K562 (cell line): ENCODE measurements around the gene GRIK5. TPM values are rescaled to one million over a fixed set of nuclear protein-coding genes. Genes with fewer than 3 reads are reported as not detected.

Experiments
- BHLHE40 ChIP-seq: IDR thresholded peaks from 2 replicates; pipeline ENCODE4 v1.6.1; 2011; ENCODE audit warnings: low read length, improper control_type of control experiment
- CBFA2T3 ChIP-seq: fragments of 450-650 bp; IDR thresholded peaks from 2 replicates; pipeline ENCODE4 v1.6.1; 2017
- MITF ChIP-seq: IDR thresholded peaks from 2 replicates; pipeline ENCODE4 v1.6.1; 2014; ENCODE audit warnings: antibody characterized with exemption
- VEZF1 ChIP-seq: fragments of 200-800 bp; sonication (Bioruptor generic); IDR thresholded peaks from 2 replicates; pipeline ENCODE4 v1.6.1; 2017; ENCODE audit warnings: missing genetic modification characterization, missing compliant biosample characterization
- ZBTB11 ChIP-seq, 3 experiments: fragments of 200-800 bp in 1 of 3; fragments of 250-450 bp in 1 of 3; fragments of 450-650 bp in 1 of 3; sonication (Bioruptor Pico) in 1 of 3; sonication (Bioruptor generic) in 1 of 3; formaldehyde crosslinking in 1 of 3; IDR thresholded peaks; 2 replicates each; pipeline versions ENCODE4 v1.6.1 to v1.8.0; 2016 to 2022; ENCODE audit warnings: mild to moderate bottlenecking in 2 of 3, missing genetic modification characterization in 2 of 3, missing compliant biosample characterization in 1 of 3, moderate library complexity in 1 of 3
- ZNF23 ChIP-seq: fragments of 250-450 bp; sonication (Bioruptor Pico); IDR thresholded peaks from 2 replicates; pipeline ENCODE4 v1.4.0; 2020; ENCODE audit warnings: mild to moderate bottlenecking
- ZNF592 ChIP-seq: fragments of 450-650 bp; IDR thresholded peaks from 2 replicates; pipeline ENCODE4 v1.6.1; 2017; ENCODE audit warnings: antibody characterized with exemption, mild to moderate bottlenecking
- ZNF696 ChIP-seq: fragments of 250-450 bp; sonication (Bioruptor Pico); conservative IDR thresholded peaks from 2 replicates; pipeline ENCODE4 v1.4.0; 2020; ENCODE audit warnings: mild to moderate bottlenecking, moderate library complexity
- polyA plus RNA-seq, 8 experiments: library from polyadenylated mRNA; depleted of rRNA in 4 of 8; stranded (reverse) in 5 of 8; unstranded in 3 of 8; fragments of >200 nt; fragmentation: Nextera tagmentation in 2 of 8; fragmentation: Illumina TruSeq in 1 of 8; extraction: Ambion mirVana in 2 of 8; extraction: Trizol in 1 of 8; gene quantifications; 2 replicates each; pipeline versions ENCODE4 v1.2.1 to v1.2.3, GENCODE V29; 2011 to 2014; ENCODE audit warnings: inconsistent platforms in 1 of 8, missing spikeins in 1 of 8
- total RNA-seq, 7 experiments: library from RNA; depleted of rRNA in 6 of 7; stranded (reverse); fragments of >200 nt in 6 of 7; fragmentation: Illumina TruSeq in 2 of 7; extraction: Trizol in 2 of 7; gene quantifications; 2 replicates each; pipeline versions ENCODE4 v1.2.1 to v1.2.3, GENCODE V29; 2011 to 2021; ENCODE audit warnings: low replicate concordance in 1 of 7

The GRIK5 gene
- total and polyA plus RNA-seq, 9 of the 15 experiments (the other 6 are each of a cell fraction or from before 2014, with no cell fraction given): 0.04 to 0.55 (median 0.27) TPM; not detected in 2

- TF ChIP-seq ZBTB11 (CRISPR knock-in tag; IDR thresholded peaks at IDR 0.05) (no peak), ZNF592 (no peak), ZNF696 (CRISPR knock-in tag) (no peak), ZNF23 (no peak), VEZF1 (CRISPR knock-in tag) (no peak), MITF (no peak), BHLHE40 (no peak), CBFA2T3 (no peak)
Observed at GRCh38 chr19:42093505-42093904, 23.5 kb upstream of the GRIK5 start (continued).
